ENCODE data around the gene IGFBP5.

IGFBP5 gene

DNA sequence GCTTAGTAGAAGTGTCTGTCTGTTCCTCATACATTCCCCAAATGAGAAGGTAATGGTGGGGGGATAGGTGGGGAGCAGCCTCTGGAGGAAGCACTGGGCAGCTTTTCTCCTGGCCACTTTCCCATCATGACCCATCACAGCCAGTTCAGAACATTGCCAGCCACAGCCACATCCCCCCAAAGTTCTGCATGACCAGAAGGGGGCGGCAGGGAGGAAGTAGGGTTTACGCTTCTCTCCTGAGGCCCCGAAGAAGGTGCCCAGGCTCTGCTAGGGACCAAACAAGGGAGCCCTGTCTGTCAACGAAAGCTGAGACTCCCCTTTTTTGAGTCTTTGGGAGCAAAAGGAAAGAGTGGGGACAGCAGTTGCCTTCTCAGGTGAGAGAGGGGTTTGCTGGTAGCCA lies 7.7 kb downstream of the IGFBP5 start:
- no peak for DNase-seq (ENCODE audit: low read depth)

DNA sequence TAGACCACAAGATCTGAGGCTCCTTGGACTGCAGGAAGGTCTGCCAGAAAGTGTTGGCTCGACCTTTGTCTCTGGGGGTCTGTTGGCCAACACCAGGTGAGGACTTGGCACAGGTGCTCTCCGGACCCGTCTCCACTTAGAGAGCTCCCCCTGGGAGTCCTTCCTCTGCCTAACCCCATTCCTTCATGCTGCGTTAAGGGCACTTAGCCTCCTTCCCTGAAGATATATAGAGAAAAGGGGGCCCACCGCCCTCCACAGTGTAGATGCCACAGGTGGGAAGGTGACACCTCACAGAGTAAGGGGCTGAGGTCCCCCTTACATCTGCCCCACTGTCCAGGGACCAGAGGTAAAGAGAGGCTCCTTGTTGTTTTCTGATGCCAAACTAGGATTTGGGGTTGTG lies 8.2 kb downstream of the IGFBP5 start:
- DNase-seq (ENCODE audit: low read depth), result no peak

DNA sequence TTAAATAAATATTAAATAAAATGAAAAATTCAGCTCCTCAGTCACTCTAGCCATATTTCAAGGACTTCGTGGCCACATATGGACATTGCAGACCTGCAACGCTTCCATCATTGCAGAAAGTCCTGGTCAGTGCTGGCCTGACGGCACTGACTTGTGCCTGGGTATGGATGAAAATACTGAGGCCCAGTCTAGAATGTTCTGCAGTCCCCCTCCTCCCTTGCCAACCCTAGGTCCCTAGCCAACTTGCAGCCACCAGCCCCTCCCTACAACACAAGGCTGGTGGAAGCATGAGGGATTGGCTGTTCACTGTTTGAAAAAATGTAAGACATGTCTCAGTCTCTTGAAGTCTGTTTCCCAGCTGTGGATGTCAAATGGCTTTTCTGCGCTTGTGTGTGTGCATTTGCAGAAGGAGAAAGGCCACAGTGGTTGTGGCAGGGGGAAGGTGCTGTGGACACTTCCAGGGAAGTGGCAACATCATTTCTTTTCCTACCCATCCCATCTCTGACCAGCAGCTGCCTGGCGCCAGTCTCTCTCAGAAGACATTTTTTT lies 9.9 kb downstream of the IGFBP5 start:
- DNase-seq (ENCODE audit: low read depth), result no peak

DNA sequence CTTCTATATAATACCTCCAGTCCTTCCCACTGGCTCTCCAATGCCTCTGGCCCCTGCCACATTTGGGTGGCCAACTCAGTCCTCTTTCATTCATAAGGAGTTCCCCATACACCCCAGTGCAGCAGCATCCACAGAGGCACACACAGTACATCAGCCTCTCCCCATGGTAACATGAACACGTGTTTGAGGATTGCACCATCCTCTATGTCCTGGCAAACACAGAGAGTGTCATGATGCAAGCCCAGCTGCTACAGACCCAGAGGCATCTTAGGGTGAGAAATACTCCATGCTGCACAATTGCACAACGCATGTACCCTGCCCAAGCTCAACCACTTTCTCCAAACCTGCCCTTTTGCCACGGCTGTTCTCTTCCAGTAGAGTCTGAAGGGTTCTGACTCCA lies 11.5 kb downstream of the IGFBP5 start:
- DNase-seq (ENCODE audit: low read depth), result no peak

DNA sequence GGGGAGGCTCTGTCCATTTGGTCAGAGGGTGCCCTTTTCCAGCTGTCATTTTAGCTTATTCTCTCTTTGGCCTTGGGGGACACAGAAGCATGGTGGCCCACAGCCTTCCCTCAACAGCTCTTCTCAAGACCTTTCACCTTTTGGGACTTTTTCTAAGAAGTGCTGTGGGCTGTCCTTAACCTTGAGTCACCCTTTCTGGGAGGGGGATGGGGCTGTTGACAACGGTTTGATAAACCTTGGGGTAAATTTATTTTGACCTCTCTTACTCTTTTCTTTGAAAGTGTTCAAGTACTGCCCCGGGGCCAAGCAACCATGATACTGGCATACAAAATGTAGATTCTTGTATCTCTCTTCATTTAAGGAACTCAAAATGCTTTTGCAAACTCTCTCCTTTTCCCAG lies 13.7 kb downstream of the IGFBP5 start:
- no peak for DNase-seq (ENCODE audit: low read depth)

DNA sequence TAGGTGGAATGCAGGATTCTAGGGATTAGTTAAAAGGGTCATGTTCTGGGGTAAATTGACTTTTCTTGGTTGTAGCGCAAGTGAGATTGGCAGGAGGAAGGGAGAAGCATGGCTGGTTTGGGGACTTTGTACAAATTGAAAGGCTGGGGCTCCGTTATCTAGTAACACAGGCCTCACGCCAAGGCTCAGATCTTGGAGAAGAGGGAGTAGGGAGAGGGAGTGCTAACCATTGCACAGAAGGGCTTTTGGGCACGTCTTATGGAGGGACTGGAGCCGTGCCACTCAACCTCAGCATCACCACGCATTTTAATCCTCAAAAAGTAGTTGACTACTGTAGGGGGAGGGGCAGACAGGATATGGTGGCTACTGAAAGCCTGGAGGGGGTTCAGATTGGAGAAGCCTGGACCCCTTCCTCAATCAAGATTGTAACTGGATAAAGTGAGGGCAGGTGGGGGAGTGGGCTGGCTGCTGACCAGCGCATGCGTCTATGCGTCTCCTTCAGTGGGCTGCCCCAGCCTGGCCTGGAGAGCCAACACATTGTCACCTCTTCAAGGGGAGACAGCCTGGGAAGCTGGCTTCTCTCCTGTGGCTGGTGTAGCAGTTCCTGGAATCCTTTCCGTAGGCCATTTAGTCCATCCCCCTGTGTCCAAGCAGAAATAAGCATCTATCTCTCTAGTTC lies 14.3 kb downstream of the IGFBP5 start:
- no peak for DNase-seq (ENCODE audit: low read depth)

DNA sequence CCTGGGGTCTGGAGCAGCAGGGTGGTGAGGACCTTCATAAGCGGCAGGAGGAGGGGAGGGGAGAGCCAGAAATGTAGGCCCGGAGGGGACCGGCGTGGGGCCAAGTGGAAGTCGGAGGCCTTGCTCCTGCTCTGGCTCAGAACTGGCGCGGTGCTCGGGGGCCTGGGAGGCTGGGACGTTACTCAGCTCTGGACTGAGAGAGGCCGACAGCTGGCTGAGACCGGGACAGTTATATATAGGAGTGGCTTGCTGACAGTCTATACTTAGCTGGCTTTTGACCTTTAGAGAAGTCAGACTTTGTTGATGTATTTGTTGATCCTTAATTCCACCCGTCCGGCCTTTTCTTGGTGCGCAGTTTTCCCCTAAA lies 15.7 kb downstream of the IGFBP5 start:
- DNase-seq (ENCODE audit: low read depth), result no peak

DNA sequence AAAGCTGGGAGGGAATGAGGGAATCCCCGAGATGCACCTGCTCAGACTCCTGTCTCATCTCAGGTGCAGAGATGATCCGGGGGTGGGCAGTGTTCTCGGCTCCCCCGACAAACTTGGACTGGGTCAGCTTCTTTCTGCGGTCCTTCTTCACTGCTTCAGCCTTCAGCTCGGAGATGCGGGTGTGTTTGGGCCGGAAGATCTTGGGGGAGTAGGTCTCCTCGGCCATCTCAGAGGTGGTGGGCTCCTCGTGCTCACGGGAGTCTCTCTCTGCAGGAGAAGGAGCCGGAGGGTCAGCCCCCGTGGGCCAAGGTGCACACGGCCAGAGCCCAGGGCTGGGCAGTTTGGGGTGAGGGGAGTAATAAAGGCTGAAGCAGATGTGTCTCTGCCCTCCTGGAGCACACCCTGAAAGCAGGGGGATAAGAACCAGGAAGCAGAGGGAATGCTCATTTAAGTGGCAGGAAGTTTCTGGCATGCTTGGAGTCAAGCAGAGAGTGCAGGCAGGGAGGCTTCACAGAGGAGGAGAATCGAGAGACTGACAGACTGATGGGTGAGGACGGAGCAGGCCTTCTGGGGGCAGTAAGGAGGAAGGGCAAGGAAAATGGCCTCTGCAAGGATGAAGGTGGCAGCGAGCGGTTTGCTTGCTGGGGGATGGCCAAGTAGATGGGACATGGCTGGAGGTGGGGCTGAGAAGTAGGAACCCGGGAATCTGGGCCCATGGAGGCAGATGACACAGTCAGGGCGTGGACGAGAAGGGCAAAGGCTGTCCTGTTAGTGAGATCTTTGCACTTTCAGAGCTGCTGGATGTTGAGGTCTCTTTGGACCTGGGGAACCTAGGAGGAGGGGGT lies 16.3 kb downstream of the IGFBP5 start:
- no peak for DNase-seq (ENCODE audit: low read depth)

DNA sequence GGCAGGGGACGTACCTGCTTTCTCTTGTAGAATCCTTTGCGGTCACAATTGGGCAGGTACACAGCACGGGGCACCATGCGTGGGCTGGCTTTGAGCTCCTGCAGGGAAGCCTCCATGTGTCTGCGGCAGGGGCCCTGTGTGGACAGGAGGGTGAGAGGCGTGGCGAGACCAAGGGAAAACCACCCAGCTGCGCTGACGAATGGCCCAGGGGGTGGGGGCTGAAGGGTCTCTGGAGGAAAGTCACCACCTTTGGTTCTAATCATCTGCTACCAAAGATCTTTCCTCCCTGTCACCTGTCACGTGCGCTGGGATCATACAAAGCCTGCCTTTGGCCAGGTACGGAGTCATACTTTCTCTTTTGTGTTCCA lies 17.3 kb downstream of the IGFBP5 start:
- no peak for DNase-seq (ENCODE audit: low read depth)

DNA sequence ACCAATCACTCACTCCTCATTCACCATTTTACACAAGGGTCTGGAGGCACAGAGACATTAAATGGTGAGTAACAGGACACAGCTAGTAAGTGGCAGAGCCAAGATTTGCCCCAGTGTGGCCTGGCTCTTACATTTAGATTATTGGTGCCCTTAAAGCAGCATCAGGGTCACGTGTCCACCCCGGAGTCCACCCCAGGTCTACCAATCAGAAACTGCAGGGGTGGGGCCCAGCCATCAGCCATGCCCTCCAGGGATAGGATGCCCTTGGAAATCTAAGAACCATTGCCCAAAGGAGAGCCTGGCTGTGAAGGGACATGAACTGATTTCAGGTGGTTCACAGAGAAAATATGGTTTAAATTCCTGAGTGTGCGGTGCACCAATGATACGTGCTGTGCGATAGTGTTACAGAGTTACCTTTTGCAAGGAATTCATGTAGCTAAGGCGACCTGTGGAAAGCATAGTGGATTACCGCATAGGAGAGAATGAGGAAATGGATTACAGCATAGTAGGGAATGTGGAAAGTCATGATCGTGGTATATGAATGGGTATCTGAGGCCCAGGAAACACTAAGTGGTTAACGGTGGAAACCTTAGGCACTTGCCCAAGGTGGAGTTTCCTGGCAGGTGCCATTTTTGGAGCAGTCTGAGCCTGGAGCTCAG lies 17.8 kb downstream of the IGFBP5 start:
- DNase-seq (ENCODE audit: low read depth), result no peak

DNA sequence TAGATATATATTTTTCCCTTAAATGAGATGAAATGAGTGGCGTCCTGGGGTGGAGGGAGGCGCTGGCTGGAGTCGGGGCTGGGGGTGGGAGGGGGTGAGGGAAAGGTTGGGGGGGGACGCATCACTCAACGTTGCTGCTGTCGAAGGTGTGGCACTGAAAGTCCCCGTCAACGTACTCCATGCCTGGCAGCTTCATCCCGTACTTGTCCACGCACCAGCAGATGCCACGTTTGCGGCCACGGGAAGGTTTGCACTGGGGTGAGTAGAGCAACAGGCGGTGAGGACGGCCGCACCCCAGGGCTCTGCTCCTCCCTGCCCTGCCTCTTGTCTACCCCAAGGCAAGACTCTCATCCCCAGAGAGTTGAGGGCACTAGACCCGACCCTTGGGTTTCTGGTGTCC lies 18.7 kb downstream of the IGFBP5 start:
- no peak for DNase-seq (ENCODE audit: low read depth)

DNA sequence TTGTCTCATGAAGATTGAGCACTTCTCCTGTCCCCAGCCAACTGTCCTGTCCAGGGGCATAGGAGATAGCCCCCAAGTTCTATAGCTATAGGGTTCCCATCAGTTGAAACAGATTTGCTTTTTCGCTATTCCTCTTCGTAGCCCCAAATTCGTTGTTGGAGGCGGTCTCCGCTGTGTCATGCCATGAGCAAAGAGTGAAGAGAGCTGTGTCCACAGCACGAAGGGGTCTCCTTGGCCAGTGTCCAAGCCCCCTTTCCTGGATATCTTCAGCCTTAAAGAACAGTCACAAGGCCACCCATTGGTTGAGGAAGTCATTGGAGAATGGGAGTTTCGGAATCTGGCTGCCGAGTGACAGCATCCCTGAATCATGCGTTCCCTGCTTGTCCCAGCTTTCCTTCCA lies 21.0 kb downstream of the IGFBP5 start:
- no peak for DNase-seq (ENCODE audit: low read depth)

DNA sequence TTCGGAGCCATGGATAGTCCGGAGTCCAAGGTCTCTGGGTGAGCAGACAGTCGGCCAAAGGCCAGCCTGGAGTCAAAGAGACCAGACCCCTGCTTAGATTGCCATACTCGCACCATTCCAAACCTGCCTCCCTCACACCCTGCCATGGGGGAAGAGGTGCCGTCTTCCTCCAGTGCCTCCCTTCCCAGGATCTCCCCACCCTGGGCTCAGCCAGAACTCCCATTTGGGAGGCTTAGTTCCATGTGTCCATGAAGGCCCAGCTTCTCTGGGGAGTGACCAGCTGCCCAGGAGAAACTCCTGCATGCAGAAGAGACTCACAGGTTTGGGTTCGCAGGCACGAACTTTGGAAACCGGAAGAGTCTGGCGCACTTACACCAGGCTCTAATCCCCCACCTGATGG lies 21.7 kb downstream of the IGFBP5 start:
- DNase-seq (ENCODE audit: low read depth), result no peak

DNA sequence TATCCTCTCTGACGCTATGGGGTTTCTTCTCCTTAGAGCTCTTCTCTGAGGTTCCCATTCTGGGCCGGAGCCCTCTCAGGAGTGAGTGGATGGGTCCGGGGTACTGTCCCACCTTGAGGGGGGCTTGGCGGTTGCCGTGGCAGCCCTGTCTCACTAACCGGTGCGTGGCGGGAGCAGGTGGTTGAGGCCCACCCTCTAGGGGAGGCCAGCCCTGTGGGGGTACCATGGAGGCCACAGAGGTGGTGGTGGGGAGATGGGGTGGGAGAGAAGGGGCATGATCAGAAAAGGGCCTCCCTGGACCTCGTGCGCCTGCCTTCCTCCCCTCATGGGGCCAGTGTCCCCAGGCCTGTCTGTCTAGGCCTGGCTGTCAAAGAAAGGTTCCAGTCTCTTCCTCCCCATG lies 22.3 kb downstream of the IGFBP5 start:
- no peak for DNase-seq (ENCODE audit: low read depth)

DNA sequence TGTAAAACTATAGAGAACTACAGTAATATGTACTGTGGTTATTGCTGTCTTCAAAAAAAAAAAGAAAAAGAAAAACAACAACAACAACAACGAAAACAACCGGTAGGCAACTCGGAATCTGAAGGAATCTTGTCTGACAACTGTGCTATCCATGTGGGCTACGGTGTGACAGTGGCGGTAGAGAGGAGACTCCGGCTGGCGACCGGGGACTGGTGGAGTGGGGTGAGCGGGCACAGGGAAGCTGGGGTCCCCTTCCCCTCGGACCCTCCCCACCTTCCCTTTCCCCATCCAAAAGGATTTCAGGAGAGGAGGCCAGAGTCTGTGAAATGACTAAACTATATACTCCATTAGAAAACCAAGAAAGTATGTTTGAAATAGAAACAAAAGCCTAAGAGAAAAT lies 22.9 kb downstream of the IGFBP5 start:
- DNase-seq (ENCODE audit: low read depth), result no peak

DNA sequence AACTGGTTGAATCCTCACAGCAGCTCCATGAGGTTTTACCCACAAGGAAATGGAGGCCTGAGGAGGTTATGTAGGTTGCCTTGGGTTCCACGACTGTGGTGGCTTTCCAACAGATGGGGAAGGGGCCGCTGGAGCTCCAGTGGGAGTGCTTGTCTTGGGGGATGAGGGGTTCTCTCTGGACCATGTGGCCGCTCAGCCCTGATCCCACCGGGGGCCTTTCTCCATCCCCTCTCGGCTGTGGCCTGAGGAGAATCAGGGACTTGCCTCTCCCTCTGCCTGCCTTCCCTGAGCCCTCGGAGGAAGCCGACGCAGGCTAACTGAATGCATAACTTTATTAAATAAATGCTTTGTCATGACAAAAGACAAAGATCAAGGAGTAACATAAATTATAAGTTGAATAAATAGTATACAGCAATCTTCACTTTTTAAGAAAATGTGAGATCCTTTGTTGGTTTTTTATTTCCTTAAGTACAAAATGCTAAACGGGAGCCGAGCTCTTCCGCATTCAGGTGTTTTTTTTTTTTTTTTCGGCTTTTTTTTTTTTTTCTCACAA lies 23.5 kb downstream of the IGFBP5 start:
- DNase-seq (ENCODE audit: low read depth), result no peak

DNA sequence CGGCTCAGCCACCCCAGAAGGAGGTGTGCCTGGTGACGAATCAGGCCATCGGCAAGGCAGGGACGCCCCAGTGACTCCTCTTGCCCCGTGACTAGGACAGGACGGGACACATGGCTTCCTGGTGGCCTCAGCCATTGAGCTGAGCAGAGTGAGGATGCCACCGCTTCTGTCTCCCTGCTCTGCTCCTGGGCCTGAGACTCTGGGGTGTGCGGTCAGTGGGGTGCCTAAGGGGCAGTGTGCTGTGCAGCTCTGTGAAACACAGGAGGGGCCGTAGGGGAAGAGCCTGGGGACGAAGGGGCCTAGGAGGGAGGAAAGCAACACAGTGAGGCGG lies 24.3 kb downstream of the IGFBP5 start:
- DNase-seq (ENCODE audit: low read depth), result no peak

DNA sequence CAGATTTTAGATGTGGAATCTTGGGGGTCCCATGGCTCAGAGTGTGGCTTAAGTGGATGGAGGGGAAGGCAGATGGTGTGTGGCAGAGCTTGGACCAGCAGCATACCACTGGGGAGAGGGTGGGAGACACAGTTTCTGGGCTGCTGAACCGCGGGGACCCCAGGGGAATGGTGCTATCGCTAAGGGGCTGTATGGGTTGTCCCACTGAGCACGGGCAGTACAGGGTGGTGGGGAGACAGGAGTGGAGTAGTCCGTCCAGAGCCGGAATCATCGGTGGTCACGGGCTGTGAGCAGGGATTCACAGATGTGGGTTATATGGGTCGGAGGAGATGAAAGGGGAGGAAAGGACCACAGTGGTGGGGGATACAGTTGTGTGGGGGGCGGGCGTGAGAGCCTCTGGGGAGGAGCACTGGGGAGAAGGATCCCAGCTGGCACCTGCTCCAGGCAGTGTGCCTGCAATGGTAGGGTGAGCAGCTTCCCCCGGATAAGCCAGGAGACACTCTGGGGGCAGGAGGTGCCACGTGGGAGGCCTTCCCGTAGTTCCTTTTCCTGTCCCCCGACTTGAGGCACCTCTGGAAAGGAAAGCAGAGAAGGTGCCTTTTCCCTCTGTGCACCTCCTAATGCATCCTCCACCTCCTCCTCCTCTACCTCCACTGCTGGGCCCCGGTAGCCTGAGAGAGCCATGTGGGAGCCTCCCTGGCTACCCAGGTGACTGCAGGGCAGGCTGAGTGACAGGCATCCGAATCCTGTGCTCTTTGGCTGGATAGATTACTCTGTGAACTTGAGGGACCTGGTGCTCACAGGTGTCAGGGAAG lies 24.9 kb downstream of the IGFBP5 start:
- DNase-seq (ENCODE audit: low read depth), result no peak

DNA sequence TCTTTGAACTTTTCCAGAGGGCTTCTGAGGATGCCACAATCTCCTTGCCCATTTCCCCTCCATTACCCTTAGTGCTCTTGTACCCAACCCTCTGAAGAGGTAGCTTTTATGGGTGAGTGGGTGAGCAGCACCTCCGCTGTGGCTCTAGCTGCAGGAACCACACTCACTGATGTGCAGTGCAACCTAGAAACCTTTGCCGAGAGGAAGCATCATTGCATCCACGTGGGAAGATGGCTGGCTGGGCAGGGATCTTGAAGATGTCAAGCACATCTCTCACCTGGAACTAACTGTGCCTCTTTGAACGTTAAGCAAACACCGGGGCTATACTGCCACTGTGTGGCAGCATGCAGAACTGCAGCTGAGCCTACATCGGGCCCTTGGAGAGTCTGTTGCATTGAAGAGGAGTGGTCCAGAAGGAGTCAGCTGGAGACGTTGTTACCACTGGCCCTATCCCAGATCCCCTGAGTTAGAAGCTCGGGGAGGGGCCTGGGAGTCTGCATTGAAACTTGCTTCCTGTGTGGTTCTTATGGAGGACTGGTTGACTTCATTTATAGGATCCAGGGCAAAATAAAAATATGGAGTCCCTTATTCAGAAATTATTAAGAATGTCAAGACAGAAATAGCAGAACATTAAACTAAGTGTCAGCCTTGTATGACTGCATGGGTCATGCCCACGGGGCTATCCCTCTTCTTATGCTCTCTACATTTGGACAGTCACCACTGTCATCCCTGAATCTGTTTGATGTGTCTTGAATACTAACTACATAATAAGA lies 28.7 kb downstream of the IGFBP5 start:
- DNase-seq (ENCODE audit: low read depth), result peak; percentile 44

DNA sequence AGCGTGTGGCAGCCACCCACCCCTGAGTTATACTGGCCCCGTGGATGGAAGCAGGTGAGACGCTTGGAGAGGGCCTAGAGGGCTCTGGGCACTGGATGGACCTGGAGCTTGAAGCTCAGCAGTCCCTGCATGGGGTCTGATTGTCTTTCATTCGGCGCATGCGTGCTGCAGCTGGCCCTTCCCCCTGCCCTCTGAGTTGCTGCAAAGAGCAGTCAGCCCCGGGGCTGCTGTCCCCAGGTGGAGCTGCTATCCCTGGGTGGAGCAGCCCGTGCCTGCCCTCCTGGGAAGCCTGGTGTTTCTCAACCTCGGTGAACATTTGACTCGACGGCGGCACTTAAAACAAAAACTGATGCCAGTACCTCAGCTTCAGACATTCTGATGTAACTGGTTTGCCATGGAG lies 29.6 kb downstream of the IGFBP5 start:
- no peak for DNase-seq (ENCODE audit: low read depth)

DNA sequence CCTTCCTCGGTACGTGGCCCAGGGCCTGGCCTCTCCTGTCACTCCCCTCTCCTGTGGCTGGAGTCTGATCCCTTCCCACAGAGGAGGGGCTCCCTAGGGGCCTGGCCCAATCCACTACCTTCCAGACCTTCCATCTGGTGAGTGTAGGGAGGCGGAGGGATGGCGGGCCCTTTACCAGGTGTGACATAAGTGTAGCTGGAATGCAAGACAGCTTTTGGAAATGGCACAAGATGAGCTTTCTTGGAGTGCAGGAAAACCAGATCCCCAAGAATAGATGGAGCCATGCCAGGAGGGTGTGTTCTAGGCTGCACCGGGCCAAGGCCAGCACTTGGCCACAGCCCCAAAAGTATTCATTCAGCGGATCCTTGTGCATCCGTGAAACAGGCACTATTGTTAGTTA lies 30.1 kb downstream of the IGFBP5 start:
- no peak for DNase-seq (ENCODE audit: low read depth)

All from stimulated activated CD8-positive, alpha-beta memory T cell treated with anti-CD3 and anti-CD28 coated beads, Interleukin-12 subunit alpha, Interleukin-12 subunit beta, amount 100 ng/mL, for 1 hour (primary cell).